HepG2 (cell line): ENCODE results near the gene PPP1R9A. TPM values are rescaled to one million over a fixed set of nuclear protein-coding genes. Genes with fewer than 3 reads are reported as not detected.

Source experiments
- ATAC-seq: fragments of 200-7000 bp; cut with Tn5 transposase; 3 replicates; pipeline ENCODE4 v1.9.1; 2020; ENCODE audit warnings: mild to moderate bottlenecking, moderate library complexity
- BruUV-seq: library from RNA; stranded (reverse); fragments of 400-500 nt; replicated peaks from 2 replicates; lab custom pipeline; 2021; lab: Mats Ljungman, UMichigan
- CTCF ChIA-PET: fragments of 300-600 bp; formaldehyde crosslinking; extraction: SDS; loops from one replicate; lab custom pipeline; 2021; ENCODE audit warnings: low total read pairs, inconsistent platforms, low intra/inter-chr PET ratio; lab: Yijun Ruan, JAX
- POLR2A ChIA-PET: fragments of 350-600 bp; sonication (Branson Sonifier 250); formaldehyde crosslinking; loops from one replicate; lab custom pipeline; 2020; ENCODE audit warnings: antibody characterized with exemption, inconsistent platforms; lab: Yijun Ruan, JAX
- DNase-seq: peaks from one replicate; pipeline ENCODE4 v3.0.0-alpha.2; 2015; ENCODE audit warnings: low spot score
- FAIRE-seq: peaks from 3 replicates; lab custom pipeline; 2011; peaks lifted over from hg19 to GRCh38; lab: Jason Lieb, UNC
- H2AFZ ChIP-seq: one replicate; pipeline ENCODE4 v1.6.1; 2011; ENCODE audit warnings: low read length, inconsistent platforms
- H3K27ac ChIP-seq: fragments of 300-600 bp; 3 replicates; pipeline ENCODE4 v1.8.0; 2011; ENCODE audit warnings: mixed run types, mild to moderate bottlenecking, mixed read lengths, low read length, inconsistent platforms; ENCODE audit not compliant: insufficient read depth; ENCODE audit errors: extremely low read length
- H3K27me3 ChIP-seq, 2 experiments: fragments of 200-600 bp in 1 of 2; 2 replicates in 1 of 2; 3 replicates in 1 of 2; pipeline versions ENCODE4 v1.6.0 to v1.8.0; 2011; ENCODE audit warnings: low read length in 2 of 2, mild to moderate bottlenecking in 2 of 2, moderate library complexity in 2 of 2, inconsistent platforms in 1 of 2; ENCODE audit not compliant: insufficient read depth in 2 of 2, control insufficient read depth in 1 of 2
- H3K36me3 ChIP-seq, 2 experiments: fragments of 200-600 bp in 1 of 2; replicated peaks in 1 of 2; 2 replicates in 1 of 2; 3 replicates in 1 of 2; pipeline versions ENCODE4 v1.5.1 to v1.8.0; 2011; ENCODE audit warnings: low read length in 2 of 2, inconsistent platforms in 1 of 2; ENCODE audit not compliant: insufficient read depth in 2 of 2, control insufficient read depth in 1 of 2
- H3K4me1 ChIP-seq: 2 replicates; pipeline ENCODE4 v1.5.1; 2012; ENCODE audit warnings: low read length, inconsistent platforms; ENCODE audit not compliant: insufficient read depth
- H3K4me2 ChIP-seq: 2 replicates; pipeline ENCODE4 v1.6.0; 2011; ENCODE audit warnings: low read depth, low read length, inconsistent platforms
- H3K4me3 ChIP-seq, 3 experiments: fragments of 200-600 bp in 1 of 3; sonication (generic), shearing (Covaris generic) in 1 of 3; replicated peaks in 1 of 3; 2 replicates each; pipeline ENCODE4 v1.5.1; 2011 to 2016; ENCODE audit warnings: low read length in 3 of 3, inconsistent platforms in 2 of 3, low read depth in 2 of 3, mild to moderate bottlenecking in 2 of 3, control low read depth in 1 of 3, mixed read lengths in 1 of 3; ENCODE audit not compliant: insufficient read depth in 1 of 3
- H3K79me2 ChIP-seq: one replicate; pipeline ENCODE4 v1.6.1; 2011; ENCODE audit warnings: low read length, inconsistent platforms; ENCODE audit not compliant: insufficient read depth
- H3K9ac ChIP-seq: 2 replicates; pipeline ENCODE4 v1.6.0; 2011; ENCODE audit warnings: mild to moderate bottlenecking, low read depth, low read length, inconsistent platforms; ENCODE audit not compliant: insufficient read depth
- H3K9me3 ChIP-seq: 2 replicates; pipeline ENCODE4 v1.5.1; 2012; ENCODE audit warnings: mild to moderate bottlenecking, low read length
- H4K20me1 ChIP-seq: 2 replicates; pipeline ENCODE4 v1.6.0; 2011; ENCODE audit warnings: inconsistent platforms, mild to moderate bottlenecking, low read length, moderate library complexity; ENCODE audit not compliant: insufficient read depth
- KLF9 ChIP-seq: IDR thresholded peaks from 2 replicates; pipeline ENCODE4 v1.6.1; 2016; ENCODE audit warnings: low read depth
- PHF5A ChIP-seq: IDR thresholded peaks from one replicate; pipeline ENCODE4 v1.6.1; 2018; ENCODE audit warnings: low read depth, missing genetic modification reagents; ENCODE audit not compliant: unreplicated experiment
- SETDB1 ChIP-seq: sonication (generic); formaldehyde crosslinking; IDR thresholded peaks from 2 replicates; pipeline ENCODE4 v1.5.1; 2020; ENCODE audit warnings: missing genetic modification reagents, mild to moderate bottlenecking, borderline replicate concordance
- ZIK1 ChIP-seq: sonication (generic); formaldehyde crosslinking; IDR thresholded peaks from 2 replicates; pipeline ENCODE4 v1.5.0; 2020; ENCODE audit warnings: mild to moderate bottlenecking, low read depth, missing genetic modification reagents, borderline replicate concordance
- ZKSCAN8 ChIP-seq: IDR thresholded peaks from 2 replicates; pipeline ENCODE4 v1.6.1; 2016; ENCODE audit warnings: borderline replicate concordance, missing genetic modification reagents, missing compliant biosample characterization
- ZNF142 ChIP-seq: sonication (generic); formaldehyde crosslinking; IDR thresholded peaks from 2 replicates; pipeline ENCODE4 v1.4.0; 2020; ENCODE audit warnings: missing genetic modification reagents
- ZNF383 ChIP-seq: sonication (generic); formaldehyde crosslinking; IDR thresholded peaks from 2 replicates; pipeline ENCODE4 v1.4.0; 2020; ENCODE audit warnings: missing genetic modification reagents, mild to moderate bottlenecking, borderline replicate concordance
- ZNF704 ChIP-seq: sonication (generic); formaldehyde crosslinking; IDR thresholded peaks from 2 replicates; pipeline ENCODE4 v1.8.1; 2023; ENCODE audit warnings: mild to moderate bottlenecking, inconsistent platforms, moderate library complexity, missing genetic modification reagents, borderline replicate concordance
- ZNF724P ChIP-seq: sonication (generic); formaldehyde crosslinking; IDR thresholded peaks from 2 replicates; pipeline ENCODE4 v1.8.0; 2022; ENCODE audit warnings: missing genetic modification reagents, borderline replicate concordance
- WGBS: methylation state at CpG from one replicate; pipeline ENCODE4 v1.1.6; 2017; ENCODE audit warnings: low lambda C conversion rate; 5-methylcytosine and 5-hydroxymethylcytosine counted together
- in situ Hi-C: cut with HindIII; loops from 2 replicates; pipeline ENCODE4 v1.10.0; 2017; ENCODE audit warnings: low pct_unique_long_range_greater_than_20kb; ENCODE audit not compliant: extremely low pct_ligation_motif_present
- intact Hi-C: fragments of 100-400 bp; cut with micrococcal nuclease; formaldehyde crosslinking; loops from one replicate; pipeline ENCODE4 v1.10.0; 2022; ENCODE audit not compliant: unreplicated experiment
- polyA plus RNA-seq, 8 experiments: library from polyadenylated mRNA; depleted of rRNA in 3 of 8; stranded (reverse) in 7 of 8; unstranded in 1 of 8; fragments of >200 nt; fragmentation: Illumina TruSeq in 4 of 8; extraction: Trizol in 4 of 8; gene quantifications; 2 replicates each; pipeline versions ENCODE4 v1.2.1 to v1.2.3, GENCODE V29; 2011 to 2016; ENCODE audit warnings: low read depth in 4 of 8, missing spikeins in 1 of 8, mixed read lengths in 1 of 8; ENCODE audit not compliant: insufficient read depth in 1 of 8
- total RNA-seq, 5 experiments: library from RNA; depleted of rRNA; stranded (reverse); fragments of >200 nt; fragmentation: Illumina TruSeq; extraction: Trizol; gene quantifications; 2 replicates each; pipeline ENCODE4 v1.2.3, GENCODE V29; 2016; ENCODE audit warnings: low read depth in 1 of 5

PPP1R9A gene
- total and polyA plus RNA-seq, 2 of the 13 experiments (the other 11 are each of a cell fraction or from before 2014, with no cell fraction given): 11.4 to 31.9 TPM

GRCh38 chr7:94909179-94909466 is 1.7 kb downstream of the PPP1R9A start:
- Histone ChIP-seq H3K4me1 (peaks cover 67% of the 10 kb centered on the region), H3K4me3 (peak overlapping the region; percentile 66 to 88 (median 81); a peak in 5 of 6 replicates), H3K9me3 (no peaks in the 10 kb centered on the region), H3K79me2 (peaks cover 54% of the 10 kb centered on the region), H3K4me2 (peak overlapping the region; percentile 71), H3K36me3 (peaks cover 0 to 1% of the 10 kb centered on the region in 2 experiments; a peak in 2 of 5 replicates), H2AFZ (no peak overlapping the region), H3K27me3 (no peaks in the 10 kb centered on the region; a peak in 1 of 5 replicates), H3K9ac (peak overlapping the region; percentile 91), H4K20me1 (no peaks in the 10 kb centered on the region; the same call in 1 of the 2 replicates), H3K27ac (no peak overlapping the region)
- CTCF ChIA-PET: no interaction called here
- ATAC-seq (no peak), DNase-seq (no peak), FAIRE-seq (no peak)
- WGBS: 91% methylated on average over 2 of the region's 2 CpGs
- TF ChIP-seq ZNF704 (CRISPR knock-in tag) (no peak), ZKSCAN8 (CRISPR knock-in tag) (no peak), ZNF383 (CRISPR knock-in tag) (no peak), KLF9 (no peak), SETDB1 (CRISPR knock-in tag) (no peak), ZIK1 (no peak), ZNF142 (CRISPR knock-in tag) (no peak), ZNF724P (CRISPR knock-in tag) (no peak), PHF5A (CRISPR knock-in tag) (no peak)
- POLR2A ChIA-PET: no interaction called here
- in situ Hi-C loops (no loop called here), intact Hi-C loops (loop anchor here (5.0 to 10.0 kb wide), 5 partner anchors 118 to 462 kb away; partner anchors contain the start of gene SGCE)
- no TSS peak for BruUV-seq
